ENCODE data around the gene GALNT14. TPM values are rescaled to one million over a fixed set of nuclear protein-coding genes. Genes with fewer than 3 reads are reported as not detected.

GALNT14 gene
- total RNA-seq, 3 donors from 2014 or later, result 0.75 TPM; not detected in 2

DNA sequence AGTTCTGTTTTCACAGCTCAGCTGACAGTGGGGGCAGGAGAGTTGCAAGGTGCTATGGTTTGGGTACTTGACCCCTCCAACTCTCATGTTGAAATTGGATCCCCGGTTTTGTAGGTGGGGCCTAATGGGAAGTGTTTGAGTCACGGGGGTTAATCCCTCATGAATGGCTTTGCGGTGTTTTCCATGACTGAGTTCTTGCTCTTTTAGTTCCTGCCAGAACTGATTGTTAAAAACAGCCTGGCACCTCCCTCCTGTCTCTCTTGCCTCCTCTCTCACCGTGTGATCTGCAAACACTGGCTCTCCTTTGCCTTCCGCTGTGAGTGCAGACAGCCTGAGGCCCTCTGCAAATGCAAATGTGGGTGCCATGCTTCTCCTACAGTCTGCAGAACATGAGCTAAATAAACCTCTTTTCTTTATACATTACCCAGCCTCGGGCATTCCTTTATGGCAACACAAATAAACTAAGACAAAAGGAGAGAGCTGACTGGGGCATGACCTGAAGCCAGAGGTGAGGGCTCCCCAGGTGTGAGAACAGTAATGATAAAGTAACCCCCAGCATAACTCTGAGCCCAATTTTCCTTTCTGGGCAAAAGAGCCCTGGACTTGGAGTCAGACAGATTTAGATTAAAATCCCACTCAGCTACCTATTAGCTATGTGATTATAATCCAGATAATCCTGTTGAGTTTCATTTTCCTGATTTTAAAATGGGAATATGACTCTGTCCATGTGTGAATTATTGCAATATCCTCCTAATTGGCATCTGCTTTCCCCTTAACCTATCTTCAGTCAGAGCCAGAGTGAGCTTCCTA, 266.1 kb downstream of the GALNT14 start:
- intact Hi-C loops (cut with DNase I, micrococcal nuclease), result no loop called here
- DNase-seq (no peak), ATAC-seq (no peak)
- no peaks in the 10 kb centered on the region for H3K9me3 ChIP-seq
- H3K4me3 ChIP-seq, result no peak overlapping the region
- TF ChIP-seq, protein P1, sequence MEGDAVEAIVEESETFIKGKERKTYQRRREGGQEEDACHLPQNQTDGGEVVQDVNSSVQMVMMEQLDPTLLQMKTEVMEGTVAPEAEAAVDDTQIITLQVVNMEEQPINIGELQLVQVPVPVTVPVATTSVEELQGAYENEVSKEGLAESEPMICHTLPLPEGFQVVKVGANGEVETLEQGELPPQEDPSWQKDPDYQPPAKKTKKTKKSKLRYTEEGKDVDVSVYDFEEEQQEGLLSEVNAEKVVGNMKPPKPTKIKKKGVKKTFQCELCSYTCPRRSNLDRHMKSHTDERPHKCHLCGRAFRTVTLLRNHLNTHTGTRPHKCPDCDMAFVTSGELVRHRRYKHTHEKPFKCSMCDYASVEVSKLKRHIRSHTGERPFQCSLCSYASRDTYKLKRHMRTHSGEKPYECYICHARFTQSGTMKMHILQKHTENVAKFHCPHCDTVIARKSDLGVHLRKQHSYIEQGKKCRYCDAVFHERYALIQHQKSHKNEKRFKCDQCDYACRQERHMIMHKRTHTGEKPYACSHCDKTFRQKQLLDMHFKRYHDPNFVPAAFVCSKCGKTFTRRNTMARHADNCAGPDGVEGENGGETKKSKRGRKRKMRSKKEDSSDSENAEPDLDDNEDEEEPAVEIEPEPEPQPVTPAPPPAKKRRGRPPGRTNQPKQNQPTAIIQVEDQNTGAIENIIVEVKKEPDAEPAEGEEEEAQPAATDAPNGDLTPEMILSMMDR (IDR thresholded peaks at IDR 0.05), result no peak
- no peaks in the 10 kb centered on the region for H3K36me3 ChIP-seq (ENCODE audit: low read depth)
- no peaks in the 10 kb centered on the region for H3K4me1 ChIP-seq (ENCODE audit: low read depth)

DNA sequence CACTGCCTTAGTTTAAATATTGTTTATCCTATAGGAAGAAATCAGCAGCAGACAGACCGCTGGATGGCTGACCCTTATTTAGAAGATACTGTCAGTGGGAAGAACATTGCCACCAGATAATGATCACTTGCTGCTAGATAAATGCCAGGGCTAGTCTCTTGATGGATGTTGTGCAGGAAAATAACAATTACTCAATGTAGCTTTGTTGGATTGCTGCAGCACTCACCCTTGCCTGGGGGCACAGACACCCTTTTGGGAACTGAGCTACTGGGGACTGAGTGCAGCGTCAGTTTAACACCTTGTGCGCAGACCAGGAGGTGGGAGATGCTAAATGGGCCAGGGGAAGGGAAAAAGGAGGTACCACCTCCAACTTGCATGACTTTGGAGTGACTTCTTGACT, 266.8 kb downstream of the GALNT14 start:
- TF ChIP-seq, protein P1 (IDR thresholded peaks at IDR 0.05), result no peak
- ATAC-seq (no peak), DNase-seq (no peak)
- no peaks in the 10 kb centered on the region for H3K9me3 ChIP-seq
- no peaks in the 10 kb centered on the region for H3K36me3 ChIP-seq (ENCODE audit: low read depth)
- no peaks in the 10 kb centered on the region for H3K4me1 ChIP-seq (ENCODE audit: low read depth)
- intact Hi-C loops (cut with DNase I, micrococcal nuclease), result no loop called here
- no peak overlapping the region for H3K4me3 ChIP-seq

DNA sequence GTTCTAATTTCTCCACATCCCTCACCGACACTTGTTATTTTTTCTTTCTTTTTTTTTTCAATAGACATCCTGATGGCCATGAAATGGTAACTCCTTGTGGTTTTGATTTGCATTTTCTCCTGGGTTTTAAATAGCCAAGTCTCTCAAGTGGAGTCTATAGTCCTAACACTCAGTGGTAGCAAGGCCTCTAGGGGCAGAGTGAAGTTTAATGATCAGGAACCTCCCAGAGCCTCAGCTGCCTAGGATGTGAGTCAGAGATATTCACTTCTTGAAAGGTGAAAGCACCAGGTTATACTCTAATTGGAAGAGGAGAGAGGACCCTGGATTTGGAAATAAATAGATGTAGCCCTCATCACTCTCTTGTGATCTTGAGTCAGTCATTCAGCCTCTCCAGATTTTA, 268.3 kb downstream of the GALNT14 start:
- TF ChIP-seq, protein P1 (IDR thresholded peaks at IDR 0.05), result no peak

DNA sequence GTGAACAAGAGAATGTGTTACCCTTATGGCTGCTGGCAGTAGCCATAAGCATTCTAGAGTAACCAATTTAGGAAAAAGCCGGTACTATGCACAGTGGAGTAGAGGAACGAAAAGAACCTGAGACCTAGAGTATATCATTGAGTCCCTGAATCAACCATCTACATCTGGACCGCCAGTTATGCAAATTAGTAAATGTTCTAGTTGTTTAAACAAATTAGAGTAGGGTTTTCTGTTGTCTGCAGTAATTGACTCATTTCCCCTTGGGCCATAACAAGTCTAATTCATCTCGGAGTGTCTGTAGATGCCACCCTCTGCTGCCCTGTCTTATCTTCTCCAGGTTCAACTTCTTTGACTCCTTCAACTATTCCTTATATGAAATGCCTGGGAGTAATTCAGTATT, 270.9 kb downstream of the GALNT14 start:
- intact Hi-C loops (cut with DNase I, micrococcal nuclease), result no loop called here
- Histone ChIP-seq H3K9me3 (no peaks in the 10 kb centered on the region), H3K4me3 (no peak overlapping the region), H3K4me1 (ENCODE audit: low read depth) (no peaks in the 10 kb centered on the region), H3K36me3 (ENCODE audit: low read depth) (no peaks in the 10 kb centered on the region)
- DNase-seq (no peak), ATAC-seq (no peak)
- TF ChIP-seq, protein P1 (IDR thresholded peaks at IDR 0.05), result no peak

More for the DNA sequence above, 268.3 kb downstream of the GALNT14 start:
- no peak for DNase-seq
- intact Hi-C loops (cut with DNase I, micrococcal nuclease), result no loop called here
- Histone ChIP-seq H3K4me3 (no peak overlapping the region), H3K9me3 (no peaks in the 10 kb centered on the region), H3K36me3 (ENCODE audit: low read depth) (no peaks in the 10 kb centered on the region), H3K4me1 (ENCODE audit: low read depth) (no peaks in the 10 kb centered on the region)
- ATAC-seq, result no peak

DNA sequence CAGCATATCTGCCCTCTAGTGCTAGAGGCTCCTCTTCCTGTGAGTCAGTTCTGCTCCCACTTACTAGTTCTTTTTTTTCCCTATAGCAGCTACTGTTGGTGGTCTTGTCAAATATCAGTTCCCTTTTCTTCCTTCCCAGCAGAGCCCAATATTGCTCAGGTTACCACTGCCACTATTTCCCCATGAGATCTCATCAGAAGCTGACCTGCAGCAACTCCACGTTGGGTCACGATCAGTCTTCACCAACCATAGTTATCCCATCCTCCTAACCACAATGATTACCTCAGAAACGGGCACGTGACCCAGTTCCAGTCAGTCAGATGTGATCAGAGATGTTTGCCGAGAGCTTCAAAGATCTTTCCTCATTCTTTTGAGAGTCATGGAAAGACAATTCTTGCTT, 271.3 kb downstream of the GALNT14 start:
- DNase-seq, result no peak
- no peak for ATAC-seq
- Histone ChIP-seq H3K4me3 (no peak overlapping the region), H3K4me1 (ENCODE audit: low read depth) (no peaks in the 10 kb centered on the region), H3K36me3 (ENCODE audit: low read depth) (no peaks in the 10 kb centered on the region), H3K9me3 (no peaks in the 10 kb centered on the region)
- TF ChIP-seq, protein P1 (IDR thresholded peaks at IDR 0.05), result no peak
- intact Hi-C loops (cut with DNase I, micrococcal nuclease), result no loop called here

All from mucosa of descending colon (tissue), 3 donors.